Subcutaneous abdominal adipose tissue (tissue), 5 donors: Measurements from ENCODE around the gene SCGB1C1.
"Not testable (repeated sequence)": the region's sequence is repeated elsewhere in the genome, so short reads cannot be mapped to it uniquely, and the experiment has no call there.

Experiments
- H3K27ac ChIP-seq: one replicate; pipeline ENCODE4 v1.7.0; 2013; ENCODE audit warnings: low read depth, mild to moderate bottlenecking, inconsistent platforms, low read length, moderate library complexity
- H3K27me3 ChIP-seq, 5 donors: one replicate each; pipeline ENCODE4 v1.7.0; 2013; ENCODE audit warnings: low read length in 5 of 5, inconsistent platforms in 1 of 5; ENCODE audit not compliant: control insufficient read depth in 5 of 5, insufficient read depth in 4 of 5
- H3K36me3 ChIP-seq, 5 donors: one replicate each; pipeline ENCODE4 v1.7.0; 2013; ENCODE audit warnings: low read length in 5 of 5; ENCODE audit not compliant: control insufficient read depth in 5 of 5, insufficient read depth in 5 of 5
- H3K4me1 ChIP-seq, 5 donors: one replicate each; pipeline ENCODE4 v1.7.0; 2013; ENCODE audit warnings: low read length in 5 of 5, mild to moderate bottlenecking in 3 of 5, moderate library complexity in 1 of 5; ENCODE audit not compliant: control insufficient read depth in 5 of 5, insufficient read depth in 5 of 5
- H3K4me3 ChIP-seq, 5 donors: one replicate each; pipeline ENCODE4 v1.7.0; 2013; ENCODE audit warnings: low read length in 5 of 5, low read depth in 1 of 5
- H3K9ac ChIP-seq, 5 donors: one replicate each; pipeline ENCODE4 v1.7.0; 2013; ENCODE audit warnings: low read length in 5 of 5, mild to moderate bottlenecking in 4 of 5, moderate library complexity in 3 of 5
- H3K9me3 ChIP-seq, 5 donors: one replicate each; pipeline ENCODE4 v1.7.0; 2013; ENCODE audit warnings: low read length in 5 of 5; ENCODE audit not compliant: control insufficient read depth in 5 of 5
- donor health status: healthy.
- donor health status: healthy.
- donor health status: healthy.
- donor health status: healthy.
- donor health status: healthy.

Gene SCGB1C1

GRCh38 chr11:227824-228379, 35.0 kb downstream of the SCGB1C1 start:
- Histone ChIP-seq H3K9me3 (no peaks in the 10 kb centered on the region), H3K4me1 (no peaks in the 10 kb centered on the region), H3K4me3 (no peak overlapping the region), H3K27me3 (no peaks in the 10 kb centered on the region), H3K27ac (no peak overlapping the region), H3K9ac (no peak overlapping the region), H3K36me3 (peaks cover 0 to 23% (median 12%) of the 10 kb centered on the region in 5 donors)

GRCh38 chr11:230431-230830, 37.6 kb downstream of the SCGB1C1 start:
- Histone ChIP-seq H3K9me3 (no peaks in the 10 kb centered on the region), H3K4me1 (peaks cover 1 to 6% (median 5%) of the 10 kb centered on the region in 5 donors), H3K27me3 (no peaks in the 10 kb centered on the region), H3K27ac (no peak overlapping the region), H3K4me3 (no peak overlapping the region), H3K9ac (no peak overlapping the region), H3K36me3 (peaks cover 0 to 18% (median 11%) of the 10 kb centered on the region in 5 donors)

- no peak overlapping the region for H3K4me3 ChIP-seq
- no peak overlapping the region for H3K27ac ChIP-seq
- H3K4me1 ChIP-seq: peaks cover 3 to 26% (median 20%) of the 10 kb centered on the region in 5 donors
- H3K9ac ChIP-seq: no peak overlapping the region
- H3K36me3 ChIP-seq: peaks cover 0 to 16% (median 7%) of the 10 kb centered on the region in 5 donors
- no peaks in the 10 kb centered on the region for H3K27me3 ChIP-seq
- no peaks in the 10 kb centered on the region for H3K9me3 ChIP-seq
These were observed 40.1 kb downstream of the SCGB1C1 start for GRCh38 chr11:232783-233565.

- Histone ChIP-seq H3K27ac (no peak overlapping the region), H3K9ac (peak overlapping the region in 4 of 5 donors; percentile 84 to 93 (median 88)), H3K9me3 (no peaks in the 10 kb centered on the region), H3K4me1 (peaks cover 3 to 30% (median 25%) of the 10 kb centered on the region in 5 donors), H3K36me3 (peaks cover 1 to 25% (median 7%) of the 10 kb centered on the region in 5 donors), H3K27me3 (no peaks in the 10 kb centered on the region), H3K4me3 (peak overlapping the region; percentile 87 to 97 (median 93))
These were observed 42.3 kb downstream of the SCGB1C1 start for GRCh38 chr11:235180-235579.

DNA sequence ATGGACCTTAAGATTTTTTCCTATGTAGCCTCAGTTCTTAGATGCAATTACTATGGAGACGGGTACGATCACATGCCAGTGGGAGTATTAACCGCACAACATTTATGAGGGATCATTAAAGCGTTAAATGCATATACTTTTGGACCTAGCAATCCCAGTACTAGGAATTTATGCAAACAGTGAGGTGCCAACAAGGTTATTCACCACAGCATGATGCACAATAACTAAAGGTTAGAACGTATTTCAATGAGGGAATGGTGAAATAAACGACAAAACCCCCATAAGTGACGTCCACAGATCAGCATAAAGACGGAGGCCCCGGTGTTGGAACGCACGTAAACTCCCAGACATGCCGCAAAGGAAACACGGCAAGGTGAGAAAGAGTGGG, 42.7 kb downstream of the SCGB1C1 start:
- Histone ChIP-seq H3K4me3 (peak overlapping the region; percentile 87 to 97 (median 93)), H3K9ac (peak overlapping the region; percentile 50 to 93 (median 85)), H3K36me3 (peaks cover 3 to 22% (median 6%) of the 10 kb centered on the region in 5 donors), H3K4me1 (peaks cover 3 to 30% (median 25%) of the 10 kb centered on the region in 5 donors), H3K27me3 (no peaks in the 10 kb centered on the region), H3K27ac (peak overlapping the region; percentile 67), H3K9me3 (no peaks in the 10 kb centered on the region)

DNA sequence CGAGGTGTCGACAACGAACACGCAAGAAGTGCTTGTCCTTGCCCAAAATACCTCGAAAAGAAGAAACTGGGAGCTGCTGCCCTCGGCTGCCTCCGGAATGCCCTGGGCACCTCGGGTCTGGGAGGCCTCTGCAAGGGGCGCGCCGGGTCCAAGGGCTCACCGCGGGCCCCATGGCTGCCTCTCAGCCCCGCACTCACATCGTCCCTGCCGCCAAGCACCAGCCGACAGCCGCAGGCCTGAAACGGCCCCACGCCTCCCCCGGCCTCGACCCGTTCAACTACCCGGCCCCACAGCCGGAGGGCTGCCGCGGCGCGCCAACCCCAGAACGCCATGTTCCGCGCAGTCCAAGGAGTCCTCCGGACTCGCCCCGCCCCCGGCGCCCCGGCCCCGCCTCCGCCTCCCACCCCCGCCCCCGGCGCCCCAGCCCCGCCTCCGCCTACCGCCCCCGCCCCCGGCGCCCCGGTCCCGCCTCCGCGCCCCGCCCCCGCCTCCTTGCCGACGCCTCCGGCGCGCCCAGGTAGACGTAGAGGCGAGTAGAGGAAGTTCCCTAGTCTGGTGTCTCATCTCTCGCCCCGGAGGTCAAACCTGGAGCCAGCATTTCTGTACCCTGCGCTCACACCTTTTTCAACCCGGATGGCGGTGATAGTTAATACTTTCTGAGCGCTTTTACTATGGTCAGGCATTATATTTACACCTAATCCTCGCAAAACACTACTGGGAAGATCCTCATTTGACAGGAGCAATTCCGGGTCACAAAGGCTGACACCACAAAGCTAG, 43.3 kb downstream of the SCGB1C1 start, which contains the start of gene SIRT3:
Gene SIRT3, minus strand, starts transcription at position 346 of the 777 bp plus-strand sequence. Its CDS starts 14 bp downstream, at position 332.
- Histone ChIP-seq H3K27ac (peak within 1 kb of the TSS; percentile 94), H3K4me3 (peak within 1 kb of the TSS; percentile 87 to 98 (median 93)), H3K27me3 (no peaks in the 10 kb centered on the region), H3K9ac (peak within 1 kb of the TSS; percentile 81 to 98 (median 92)), H3K4me1 (peaks cover 3 to 30% (median 25%) of the 10 kb centered on the region in 5 donors), H3K9me3 (no peaks in the 10 kb centered on the region), H3K36me3 (peaks cover 6 to 26% (median 6%) of the 10 kb centered on the region in 5 donors)

DNA sequence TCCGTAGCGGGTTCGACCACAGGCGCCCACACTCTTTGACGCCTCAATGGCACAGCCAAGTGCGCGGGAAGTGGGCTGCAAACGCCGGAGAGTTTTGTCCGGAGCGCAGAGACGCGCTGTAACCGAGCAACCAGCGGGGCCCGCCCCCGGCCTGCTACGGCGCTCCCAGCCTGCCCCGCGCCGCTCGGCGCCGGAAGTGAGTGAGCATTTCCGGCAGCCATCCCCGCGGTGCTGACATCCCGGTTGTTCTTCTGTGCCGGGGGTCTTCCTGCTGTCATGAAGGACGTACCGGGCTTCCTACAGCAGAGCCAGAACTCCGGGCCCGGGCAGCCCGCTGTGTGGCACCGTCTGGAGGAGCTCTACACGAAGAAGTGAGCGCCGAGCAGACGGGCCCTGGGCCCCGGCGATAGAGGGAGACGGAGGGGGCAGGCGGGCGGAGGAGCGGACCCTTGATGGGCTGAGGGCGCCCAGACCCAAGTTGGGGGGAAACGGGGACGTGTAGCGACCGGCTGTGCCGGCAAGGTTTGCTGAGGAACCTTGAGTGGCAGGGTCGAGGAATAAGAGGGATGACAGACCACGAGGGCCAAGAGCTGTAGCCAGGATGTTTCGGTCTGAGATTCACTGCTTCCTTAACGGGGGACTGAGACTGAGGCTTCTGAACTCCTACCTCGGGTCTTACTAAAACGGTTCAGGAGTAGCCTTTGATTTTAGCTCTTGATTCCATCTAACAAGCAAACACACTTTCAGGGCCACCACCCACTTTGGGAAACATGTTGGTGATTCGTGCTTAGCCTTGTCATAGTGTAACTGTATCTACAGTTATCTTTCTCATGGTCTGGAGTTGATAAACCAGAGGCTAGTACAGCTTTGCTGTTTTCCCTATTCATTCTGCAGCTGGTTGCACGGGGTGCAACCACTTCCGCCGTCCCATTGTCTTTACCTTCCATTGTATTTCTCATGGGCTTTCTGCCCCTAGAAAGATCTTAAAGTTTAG, 44.2 kb downstream of the SCGB1C1 start, which contains the start of gene PSMD13:
Gene PSMD13, plus strand, starts transcription at position 203 of the 994 bp plus-strand sequence. Its CDS starts 74 bp downstream, at position 277.
- Histone ChIP-seq H3K9me3 (no peaks in the 10 kb centered on the region), H3K27ac (peak within 1 kb of the TSS; percentile 94), H3K9ac (peak within 1 kb of the TSS; percentile 81 to 98 (median 92)), H3K4me1 (peaks cover 3 to 30% (median 25%) of the 10 kb centered on the region in 5 donors), H3K36me3 (peaks cover 6 to 35% (median 15%) of the 10 kb centered on the region in 5 donors), H3K4me3 (peak within 1 kb of the TSS; percentile 87 to 98 (median 93)), H3K27me3 (no peaks in the 10 kb centered on the region)

DNA sequence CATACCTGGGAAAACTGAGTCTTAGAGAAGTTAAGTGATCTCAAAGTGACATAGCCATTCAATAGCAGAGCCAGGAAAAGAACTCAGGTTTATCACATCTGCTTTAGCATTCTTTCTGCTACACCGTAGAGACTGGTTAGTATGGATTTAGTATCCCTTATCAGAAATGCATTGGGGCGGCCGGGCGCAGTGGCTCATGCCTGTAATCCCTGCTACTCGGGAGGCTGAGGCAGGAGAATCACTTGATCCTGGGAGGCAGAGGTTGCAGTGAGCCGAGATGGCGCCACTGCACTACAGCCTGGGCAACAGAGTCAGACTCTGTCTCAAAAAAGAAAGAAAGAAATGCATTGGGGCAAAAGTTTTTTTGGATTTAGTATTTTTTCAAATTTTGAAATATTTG, 45.5 kb downstream of the SCGB1C1 start:
- H3K4me3 ChIP-seq, H3K27ac ChIP-seq, H3K9me3 ChIP-seq, H3K27me3 ChIP-seq: not testable (repeated sequence)
- Histone ChIP-seq H3K36me3 (peaks cover 10 to 37% (median 20%) of the 10 kb centered on the region in 5 donors), H3K9ac (peak overlapping the region in 1 of 5 donors; percentile 96), H3K4me1 (peaks cover 3 to 30% (median 25%) of the 10 kb centered on the region in 5 donors)

DNA sequence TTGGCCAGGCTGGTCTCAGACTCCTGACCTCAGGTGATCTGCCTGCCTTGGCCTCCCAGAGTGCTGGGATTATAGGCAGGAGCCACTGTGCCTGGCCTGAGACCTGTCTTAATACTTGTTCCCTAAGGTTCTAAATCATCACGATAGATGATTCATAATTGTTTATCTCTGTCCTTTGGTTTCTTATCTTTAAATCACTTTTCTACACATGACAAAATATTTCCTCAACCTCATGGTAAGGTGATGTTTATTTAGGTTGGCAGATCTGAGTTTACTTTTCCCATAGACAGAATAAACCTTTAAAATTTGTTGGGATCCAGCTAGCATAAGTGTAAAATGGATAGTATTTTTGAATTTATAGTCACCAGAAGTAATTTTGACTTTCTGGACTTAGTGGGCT, 47.4 kb downstream of the SCGB1C1 start:
- Histone ChIP-seq H3K36me3 (peaks cover 21 to 57% (median 35%) of the 10 kb centered on the region in 5 donors), H3K9me3 (no peaks in the 10 kb centered on the region), H3K27me3 (no peaks in the 10 kb centered on the region), H3K4me3 (no peak overlapping the region), H3K27ac (no peak overlapping the region), H3K4me1 (peaks cover 3 to 25% (median 21%) of the 10 kb centered on the region in 5 donors), H3K9ac (no peak overlapping the region)
